Fibroblast of villous mesenchyme (primary cell): ENCODE measurements around the gene HTRA1. TPM values are rescaled to one million over a fixed set of nuclear protein-coding genes. Genes with fewer than 3 reads are reported as not detected.

Experiments
- DNase-seq: peaks from one replicate; pipeline ENCODE4 v3.0.0-alpha.2; 2010; ENCODE audit warnings: low read depth
- H3K4me3 ChIP-seq: 2 replicates; pipeline ENCODE4 v1.5.1; 2011; ENCODE audit warnings: low read depth, mild to moderate bottlenecking, low read length
- CTCF ChIP-seq: IDR thresholded peaks from 2 replicates; pipeline ENCODE4 v1.5.1; 2012; ENCODE audit warnings: low read depth, mild to moderate bottlenecking, low read length; ENCODE audit not compliant: insufficient read depth
- total RNA-seq: library from RNA; depleted of rRNA; stranded (reverse); fragments of >200 nt; gene quantifications from 2 replicates; pipeline ENCODE4 v1.2.3, GENCODE V29; 2012

Gene HTRA1
- total RNA-seq, 1 donor, result 88.9 TPM

DNA sequence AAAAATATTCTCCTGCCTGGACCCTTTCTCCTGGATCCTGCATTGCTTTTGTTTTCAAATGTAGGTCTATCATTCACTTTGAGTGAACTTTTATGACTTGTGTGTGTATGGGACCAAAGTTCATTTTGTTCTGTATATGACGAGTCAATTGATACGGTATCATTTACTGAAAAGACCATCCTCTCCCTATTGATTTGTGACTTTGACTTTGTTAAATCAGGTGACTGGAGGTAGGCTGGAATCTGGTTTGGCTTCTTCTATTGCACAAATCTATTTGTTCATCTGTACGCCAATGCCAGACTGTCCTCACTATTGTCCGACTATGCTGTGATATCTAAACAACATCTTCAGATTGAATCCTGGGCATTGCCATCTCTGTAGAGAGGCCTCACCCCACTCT, 12.2 kb upstream of the HTRA1 start:
- TF ChIP-seq CTCF, result no peak
- H3K4me3 ChIP-seq, result no peak overlapping the region
- DNase-seq, result no peak

DNA sequence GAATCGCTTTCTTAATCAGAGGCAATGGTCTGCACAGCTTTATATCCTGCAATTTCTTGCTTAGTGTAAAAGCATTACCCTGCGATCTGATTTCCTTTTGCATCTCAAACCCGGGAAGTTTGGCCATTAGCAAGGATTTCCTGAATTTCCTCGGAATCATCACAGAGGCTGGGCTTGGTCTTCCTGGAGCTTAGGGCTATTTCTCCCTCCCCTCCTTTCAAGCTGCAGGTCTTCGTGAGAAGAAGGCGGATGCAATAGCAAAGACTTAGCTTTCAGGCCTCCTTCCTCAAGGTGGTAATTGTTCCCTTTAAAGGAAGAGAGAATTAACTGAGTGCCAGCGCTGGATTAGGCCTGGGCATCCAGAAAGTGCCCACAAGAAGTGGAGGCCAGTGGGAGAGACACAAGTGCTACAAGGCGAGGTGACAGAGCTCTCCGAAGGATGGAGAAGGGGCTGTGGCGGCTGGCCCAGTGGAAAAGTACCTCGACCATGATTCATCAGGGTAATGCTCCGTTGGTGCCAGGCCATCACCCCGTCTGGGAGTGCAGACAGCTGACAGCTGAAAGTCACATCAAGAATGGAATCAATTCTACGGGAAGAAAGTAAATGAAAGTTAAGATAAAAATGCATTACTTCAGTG, 10.9 kb upstream of the HTRA1 start:
- no peak overlapping the region for H3K4me3 ChIP-seq
- TF ChIP-seq CTCF, result no peak
- DNase-seq, result no peak

DNA sequence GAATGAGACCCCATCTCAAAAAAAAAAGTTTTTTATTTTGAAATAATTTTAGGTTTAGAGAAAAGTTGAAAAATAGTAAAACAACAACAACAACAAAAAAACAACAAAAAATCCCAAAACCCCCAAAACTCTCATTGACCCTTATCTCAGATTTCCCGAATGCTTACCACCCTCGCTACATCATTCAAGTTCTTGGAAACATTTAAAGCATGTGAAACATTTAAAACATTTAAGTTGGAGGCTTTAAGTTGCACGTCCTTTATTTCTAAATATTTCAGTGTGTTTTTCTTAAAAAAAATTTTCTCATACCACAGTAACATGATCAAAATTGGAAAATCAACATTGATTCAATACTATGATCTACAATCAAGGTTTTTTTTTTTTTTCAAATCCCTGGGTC, 7.3 kb upstream of the HTRA1 start:
- TF ChIP-seq CTCF, result no peak
- H3K4me3 ChIP-seq, result no peak overlapping the region
- DNase-seq, result no peak

DNA sequence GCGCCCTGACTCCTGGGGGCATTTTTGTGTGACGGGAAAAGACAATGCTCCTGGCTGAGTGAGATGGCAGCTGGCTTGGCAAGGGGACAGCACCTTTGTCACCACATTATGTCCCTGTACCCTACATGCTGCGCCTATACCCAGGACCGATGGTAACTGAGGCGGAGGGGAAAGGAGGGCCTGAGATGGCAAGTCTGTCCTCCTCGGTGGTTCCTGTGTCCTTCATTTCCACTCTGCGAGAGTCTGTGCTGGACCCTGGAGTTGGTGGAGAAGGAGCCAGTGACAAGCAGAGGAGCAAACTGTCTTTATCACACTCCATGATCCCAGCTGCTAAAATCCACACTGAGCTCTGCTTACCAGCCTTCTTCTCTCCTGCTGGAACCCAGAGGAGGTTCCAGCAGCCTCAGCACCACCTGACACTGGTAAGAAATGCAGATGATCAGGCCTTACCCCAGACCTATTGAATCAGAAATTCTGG, 6.7 kb upstream of the HTRA1 start, which contains the start of gene ARMS2:
ARMS2 (plus strand) TSS at position 51 of the 478 bp plus-strand sequence; CDS start at position 126, 75 bp downstream.
- no peak within 1 kb of the TSS for H3K4me3 ChIP-seq
- no peak for DNase-seq
- no peak for TF ChIP-seq CTCF

- no peak for DNase-seq
- H3K4me3 ChIP-seq, result no peak overlapping the region
- TF ChIP-seq CTCF, result no peak
Measured at GRCh38 chr10:122455376-122456079, 5.8 kb upstream of the HTRA1 start.

- DNase-seq, result no peak
- no peak overlapping the region for H3K4me3 ChIP-seq
- no peak for TF ChIP-seq CTCF
Measured at GRCh38 chr10:122457934-122458333, 3.4 kb upstream of the HTRA1 start.
